A673 (cell line): Measurements from ENCODE around the gene KCNIP1. TPM values are rescaled to one million over a fixed set of nuclear protein-coding genes. Genes with fewer than 3 reads are reported as not detected.

Source experiments
- BruUV-seq: library from RNA; stranded (reverse); fragments of 400-500 nt; replicated peaks from 2 replicates; lab custom pipeline; 2021; lab: Mats Ljungman, UMichigan
- CTCF ChIA-PET: fragments of 300-600 bp; sonication (Branson Sonifier 250); formaldehyde crosslinking; loops from one replicate; lab custom pipeline; 2022; ENCODE audit warnings: antibody characterized with exemption; lab: Charles Lee
- POLR2A ChIA-PET: fragments of 300-600 bp; sonication (Branson Sonifier 250); formaldehyde crosslinking; loops from one replicate; lab custom pipeline; 2022; ENCODE audit warnings: antibody characterized with exemption; ENCODE audit not compliant: low non-redundant PET; lab: Charles Lee
- DNase-seq: peaks from one replicate; pipeline ENCODE4 v3.0.0-alpha.2; 2015; ENCODE audit warnings: low spot score
- H3K27ac ChIP-seq: fragments of 200-600 bp; sonication (generic); 2 replicates; pipeline ENCODE4 v1.5.1; 2016; ENCODE audit warnings: mixed run types, low read depth, mild to moderate bottlenecking, mixed read lengths, antibody characterized with exemption, low read length; ENCODE audit not compliant: poor library complexity, severe bottlenecking
- H3K27me3 ChIP-seq: fragments of 200-600 bp; sonication (generic); replicated peaks from 2 replicates; pipeline ENCODE4 v1.6.1; 2017; ENCODE audit warnings: mixed run types, low read depth, mild to moderate bottlenecking, mixed read lengths, antibody characterized with exemption, low read length; ENCODE audit not compliant: insufficient read depth, poor library complexity
- H3K36me3 ChIP-seq: fragments of 200-600 bp; sonication (generic); 2 replicates; pipeline ENCODE4 v1.6.1; 2016; ENCODE audit warnings: mixed run types, mild to moderate bottlenecking, mixed read lengths, antibody characterized with exemption, low read length; ENCODE audit not compliant: insufficient read depth, poor library complexity, severe bottlenecking
- H3K4me1 ChIP-seq: fragments of 200-600 bp; sonication (generic); 2 replicates; pipeline ENCODE4 v1.6.1; 2017; ENCODE audit warnings: mixed run types, mild to moderate bottlenecking, mixed read lengths, antibody characterized with exemption, low read length; ENCODE audit not compliant: insufficient read depth, poor library complexity, severe bottlenecking
- H3K4me3 ChIP-seq: fragments of 200-600 bp; sonication (generic); 2 replicates; pipeline ENCODE4 v1.5.1; 2016; ENCODE audit warnings: low read depth, mixed run types, mild to moderate bottlenecking, mixed read lengths, low read length; ENCODE audit not compliant: poor library complexity, severe bottlenecking
- H3K9me3 ChIP-seq: fragments of 200-600 bp; sonication (generic); 2 replicates; pipeline ENCODE4 v1.6.1; 2016; ENCODE audit warnings: mixed run types, low read depth, mild to moderate bottlenecking, mixed read lengths, antibody characterized with exemption, low read length; ENCODE audit not compliant: poor library complexity, severe bottlenecking
- EZH2 ChIP-seq: fragments of 200-600 bp; sonication (generic); IDR thresholded peaks from 2 replicates; pipeline ENCODE4 v1.6.1; 2017; ENCODE audit warnings: borderline replicate concordance, low read depth, mild to moderate bottlenecking, mixed read lengths, antibody characterized with exemption, low read length; ENCODE audit not compliant: poor library complexity, severe bottlenecking
- intact Hi-C: fragments of 100-400 bp; cut with micrococcal nuclease; formaldehyde crosslinking; loops from one replicate; pipeline ENCODE4 v1.10.0; 2022; ENCODE audit not compliant: unreplicated experiment
- total RNA-seq: library from RNA; stranded (reverse); gene quantifications from 2 replicates; pipeline ENCODE4 v1.2.3, GENCODE V29; 2021
- TF ChIP-seq, protein P1 (sequence below): fragments of 300-800, 200-600 bp; sonication (generic); conservative IDR thresholded peaks from 2 replicates; pipeline ENCODE4 v1.5.1; 2017; ENCODE audit warnings: low read depth, mild to moderate bottlenecking, antibody characterized with exemption, low read length, moderate library complexity, mixed read lengths

KCNIP1 gene
- total RNA-seq, 1 experiment from 2014 or later = 3.7 TPM

DNA sequence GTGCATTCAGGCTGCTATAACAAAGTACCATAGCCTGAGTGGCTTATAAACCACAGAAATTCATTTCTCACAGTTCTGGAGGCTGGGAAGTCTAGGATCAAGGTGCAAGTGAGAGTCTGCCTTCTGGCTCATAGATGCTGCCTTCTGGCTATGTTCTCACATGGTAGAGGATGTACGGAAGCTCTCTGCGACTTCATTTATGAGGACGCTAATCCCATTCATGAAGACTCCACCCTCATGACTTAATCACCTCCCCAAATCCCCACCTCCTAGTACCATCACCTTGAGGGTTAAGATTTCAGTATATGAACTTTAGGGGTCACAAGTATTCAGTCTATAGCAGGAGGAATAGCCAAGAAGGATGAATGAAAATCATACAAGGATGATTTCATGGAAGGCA is 37.3 kb upstream of the KCNIP1 start:
- Histone ChIP-seq H3K27ac (no peak overlapping the region), H3K9me3 (no peaks in the 10 kb centered on the region), H3K4me3 (no peak overlapping the region), H3K27me3 (no peaks in the 10 kb centered on the region), H3K4me1 (no peaks in the 10 kb centered on the region), H3K36me3 (no peaks in the 10 kb centered on the region)
- ChIA-PET CTCF (no interaction called here), POLR2A (no interaction called here)
- TF ChIP-seq, protein P1, sequence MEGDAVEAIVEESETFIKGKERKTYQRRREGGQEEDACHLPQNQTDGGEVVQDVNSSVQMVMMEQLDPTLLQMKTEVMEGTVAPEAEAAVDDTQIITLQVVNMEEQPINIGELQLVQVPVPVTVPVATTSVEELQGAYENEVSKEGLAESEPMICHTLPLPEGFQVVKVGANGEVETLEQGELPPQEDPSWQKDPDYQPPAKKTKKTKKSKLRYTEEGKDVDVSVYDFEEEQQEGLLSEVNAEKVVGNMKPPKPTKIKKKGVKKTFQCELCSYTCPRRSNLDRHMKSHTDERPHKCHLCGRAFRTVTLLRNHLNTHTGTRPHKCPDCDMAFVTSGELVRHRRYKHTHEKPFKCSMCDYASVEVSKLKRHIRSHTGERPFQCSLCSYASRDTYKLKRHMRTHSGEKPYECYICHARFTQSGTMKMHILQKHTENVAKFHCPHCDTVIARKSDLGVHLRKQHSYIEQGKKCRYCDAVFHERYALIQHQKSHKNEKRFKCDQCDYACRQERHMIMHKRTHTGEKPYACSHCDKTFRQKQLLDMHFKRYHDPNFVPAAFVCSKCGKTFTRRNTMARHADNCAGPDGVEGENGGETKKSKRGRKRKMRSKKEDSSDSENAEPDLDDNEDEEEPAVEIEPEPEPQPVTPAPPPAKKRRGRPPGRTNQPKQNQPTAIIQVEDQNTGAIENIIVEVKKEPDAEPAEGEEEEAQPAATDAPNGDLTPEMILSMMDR = no peak
- TF ChIP-seq EZH2 = no peak
- intact Hi-C loops = no loop called here
- DNase-seq = no peak
- BruUV-seq = no TSS peak

DNA sequence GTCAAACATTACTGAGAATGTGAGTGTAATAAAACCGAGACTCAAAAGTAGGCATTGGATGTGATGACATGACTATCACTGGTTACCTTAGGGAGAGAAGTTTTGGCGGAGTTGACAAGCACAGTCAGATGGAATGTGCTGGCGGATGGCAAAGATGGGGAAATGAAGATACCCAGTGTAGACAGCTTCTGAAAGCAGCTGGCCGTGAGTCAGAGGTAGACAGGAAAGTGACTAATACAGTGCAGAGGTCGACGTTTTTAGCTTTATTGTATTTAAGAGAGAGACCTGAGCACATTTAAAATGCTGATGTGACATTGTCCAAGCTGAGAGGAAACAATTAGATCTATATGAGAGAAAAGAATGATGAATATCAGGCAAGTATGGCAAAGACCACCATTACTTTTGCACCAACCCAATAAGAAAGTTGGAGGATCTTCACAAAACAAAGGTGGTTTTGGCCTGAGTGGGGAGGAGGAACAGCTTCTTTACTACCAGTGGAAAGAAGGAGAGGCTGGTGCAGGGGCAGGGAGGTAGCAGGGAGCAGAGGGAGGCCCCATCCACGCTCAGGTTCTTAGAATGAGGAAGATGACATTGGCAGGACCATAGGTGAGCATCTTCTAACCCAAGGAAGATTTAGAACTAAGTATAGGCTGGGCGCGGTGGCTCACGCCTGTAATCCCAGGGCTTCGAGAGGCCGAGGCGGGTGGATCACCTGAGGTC is 36.7 kb upstream of the KCNIP1 start:
- POLR2A ChIA-PET = no interaction called here
- no peaks in the 10 kb centered on the region for H3K36me3 ChIP-seq
- DNase-seq = peak; percentile 42

DNA sequence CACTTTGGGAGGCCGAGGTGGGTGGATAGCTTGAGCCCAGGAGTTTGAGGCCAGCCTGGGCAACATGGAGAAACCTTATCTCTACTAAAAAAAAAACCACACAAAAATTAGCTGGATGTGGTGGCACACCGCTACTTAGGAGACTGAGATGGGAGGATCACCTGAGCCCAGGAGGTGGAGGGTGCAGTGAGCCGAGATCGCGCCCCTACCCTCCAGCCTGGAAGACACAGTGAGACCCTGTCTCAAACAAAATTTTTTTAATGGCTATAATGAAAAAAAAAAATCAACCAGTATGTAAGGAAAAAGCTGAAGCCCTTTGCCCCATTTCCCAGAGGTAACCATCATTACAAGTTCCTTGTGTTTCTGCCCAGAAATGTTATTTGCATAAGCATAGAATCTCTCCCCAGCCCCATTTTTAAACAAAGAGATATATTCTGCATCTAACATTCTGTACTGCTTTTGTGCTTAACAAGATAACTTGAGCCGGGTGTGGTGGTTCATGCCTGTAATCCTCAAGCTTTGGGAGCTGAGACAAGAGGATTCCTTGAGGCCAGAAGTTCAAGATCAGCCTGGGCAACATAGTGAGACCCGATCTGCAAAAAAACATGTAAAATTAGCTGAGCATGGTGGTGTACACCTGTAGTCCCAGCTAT is 35.1 kb upstream of the KCNIP1 start:
- no peaks in the 10 kb centered on the region for H3K4me1 ChIP-seq
- POLR2A ChIA-PET = no interaction called here
- no peak overlapping the region for H3K4me3 ChIP-seq
- intact Hi-C loops = no loop called here
- H3K27me3 ChIP-seq = no peaks in the 10 kb centered on the region
- BruUV-seq = no TSS peak
- no peak for DNase-seq
- no peak overlapping the region for H3K27ac ChIP-seq
- no peaks in the 10 kb centered on the region for H3K36me3 ChIP-seq
- no peaks in the 10 kb centered on the region for H3K9me3 ChIP-seq
- no peak for TF ChIP-seq EZH2
- TF ChIP-seq, protein P1 = no peak
- CTCF ChIA-PET = no interaction called here

More for the DNA sequence above, 36.7 kb upstream of the KCNIP1 start:
- CTCF ChIA-PET = no interaction called here
- Histone ChIP-seq H3K9me3 (no peaks in the 10 kb centered on the region), H3K4me1 (no peaks in the 10 kb centered on the region), H3K27me3 (no peaks in the 10 kb centered on the region), H3K4me3 (no peak overlapping the region), H3K27ac (no peak overlapping the region)
- intact Hi-C loops = no loop called here
- BruUV-seq = no TSS peak
- TF ChIP-seq, protein P1 = no peak
- TF ChIP-seq EZH2 = no peak
